PFSK-1 (cell line): ENCODE data around the gene RPS6KA5.

Experiments
- FOXP2 ChIP-seq: optimal IDR thresholded peaks from 2 replicates; pipeline ENCODE3; 2011; ENCODE audit warnings: borderline replicate concordance, control low read depth, inconsistent platforms; ENCODE audit not compliant: insufficient read depth; ENCODE audit errors: extremely low read length, extremely low read depth
- POLR2AphosphoS5 ChIP-seq: IDR thresholded peaks from 2 replicates; pipeline ENCODE4 v1.6.1; 2012; ENCODE audit warnings: low read depth, mild to moderate bottlenecking, control low read depth, low read length, moderate library complexity
- REST ChIP-seq, 2 experiments: IDR thresholded peaks; 2 replicates each; pipeline versions ENCODE4 v1.6.1 to v1.8.0; 2011 to 2012; ENCODE audit warnings: low read depth in 2 of 2, low read length in 2 of 2, control low read depth in 1 of 2, inconsistent platforms in 1 of 2, mild to moderate bottlenecking in 1 of 2, moderate library complexity in 1 of 2; ENCODE audit not compliant: insufficient read depth in 1 of 2
- SIN3A ChIP-seq: IDR thresholded peaks from 2 replicates; pipeline ENCODE4 v1.6.1; 2012; ENCODE audit warnings: mild to moderate bottlenecking, low read length, moderate library complexity, borderline replicate concordance; ENCODE audit not compliant: insufficient read depth
- TAF1 ChIP-seq: IDR thresholded peaks from 2 replicates; pipeline ENCODE4 v1.6.1; 2012; ENCODE audit warnings: low read length, control low read depth, borderline replicate concordance; ENCODE audit not compliant: insufficient read depth

The RPS6KA5 gene

GRCh38 chr14:90805662-90806540 is 254.5 kb downstream of the RPS6KA5 start:
- TF ChIP-seq FOXP2 = no peak
- no peak for TF ChIP-seq SIN3A
- no peak for TF ChIP-seq POLR2AphosphoS5
- no peak for TF ChIP-seq REST (IDR thresholded peaks at IDR 0.05; ENCODE audit: insufficient read depth in 1 of 2, low read depth in 2 of 2, low read length in 2 of 2)
- TF ChIP-seq TAF1 = no peak

- TF ChIP-seq REST (IDR thresholded peaks at IDR 0.05; ENCODE audit: insufficient read depth in 1 of 2, low read depth in 2 of 2, low read length in 2 of 2) (no peak), FOXP2 (no peak), POLR2AphosphoS5 (no peak), TAF1 (no peak), SIN3A (no peak)
These were observed 255.4 kb downstream of the RPS6KA5 start for GRCh38 chr14:90805084-90805391.

GRCh38 chr14:90804292-90805083 is 256.0 kb downstream of the RPS6KA5 start:
- TF ChIP-seq FOXP2 = no peak
- TF ChIP-seq TAF1 = no peak
- no peak for TF ChIP-seq SIN3A
- no peak for TF ChIP-seq POLR2AphosphoS5

GRCh38 chr14:90803249-90803648 is 257.2 kb downstream of the RPS6KA5 start:
- TF ChIP-seq POLR2AphosphoS5 (no peak), SIN3A (no peak), TAF1 (no peak), REST (IDR thresholded peaks at IDR 0.05; ENCODE audit: insufficient read depth in 1 of 2, low read depth in 2 of 2, low read length in 2 of 2) (no peak), FOXP2 (no peak)

GRCh38 chr14:90799420-90799819 is 261.0 kb downstream of the RPS6KA5 start:
- TF ChIP-seq REST (IDR thresholded peaks at IDR 0.05; ENCODE audit: insufficient read depth in 1 of 2, low read depth in 2 of 2, low read length in 2 of 2) (no peak), TAF1 (no peak), FOXP2 (no peak), POLR2AphosphoS5 (no peak), SIN3A (no peak)
